Measurements from ENCODE around the gene RORC.

Gene RORC

GRCh38 chr1:151835596-151835995 lies 4.0 kb upstream of the RORC start:
- no peak for TF ChIP-seq CTCF (conservative IDR thresholded peaks at IDR 0.05; ENCODE audit: low read depth, low read length)

GRCh38 chr1:151834239-151834638 lies 2.6 kb upstream of the RORC start:
- DNase-seq (ENCODE audit: low read depth) = no peak
- TF ChIP-seq CTCF (conservative IDR thresholded peaks at IDR 0.05; ENCODE audit: low read depth, low read length) = no peak
- H3K4me3 ChIP-seq (ENCODE audit: low read depth, low read length) = no peak overlapping the region

More at GRCh38 chr1:151835596-151835995, 4.0 kb upstream of the RORC start:
- no peak overlapping the region for H3K4me3 ChIP-seq (ENCODE audit: low read depth, low read length)
- no peak for DNase-seq (ENCODE audit: low read depth)

GRCh38 chr1:151833172-151833900 lies 1.7 kb upstream of the RORC start:
- DNase-seq (ENCODE audit: low read depth) = no peak
- no peak overlapping the region for H3K4me3 ChIP-seq (ENCODE audit: low read depth, low read length)
- TF ChIP-seq CTCF (conservative IDR thresholded peaks at IDR 0.05; ENCODE audit: low read depth, low read length) = no peak

GRCh38 chr1:151832318-151832980 lies 847 bp upstream of the RORC start:
- peak; percentile 47 for DNase-seq (ENCODE audit: low read depth)

GRCh38 chr1:151831256-151831591 lies 378 bp downstream of the RORC start:
- DNase-seq (ENCODE audit: low read depth) = no peak
- no peak overlapping the region for H3K4me3 ChIP-seq (ENCODE audit: low read depth, low read length)
- no peak for TF ChIP-seq CTCF (conservative IDR thresholded peaks at IDR 0.05; ENCODE audit: low read depth, low read length)

More at GRCh38 chr1:151832318-151832980, 847 bp upstream of the RORC start:
- no peak overlapping the region for H3K4me3 ChIP-seq (ENCODE audit: low read depth, low read length)
- TF ChIP-seq CTCF (conservative IDR thresholded peaks at IDR 0.05; ENCODE audit: low read depth, low read length) = no peak

- H3K4me3 ChIP-seq (ENCODE audit: low read depth, low read length) = no peak overlapping the region
- no peak for TF ChIP-seq CTCF (conservative IDR thresholded peaks at IDR 0.05; ENCODE audit: low read depth, low read length)
- DNase-seq (ENCODE audit: low read depth) = no peak
Observed at GRCh38 chr1:151830055-151830454, 1.5 kb downstream of the RORC start.

All from choroid plexus epithelial cell (primary cell).